Tongue (tissue), 3 donors: ENCODE results near the gene MAP2K1. TPM values are rescaled to one million over a fixed set of nuclear protein-coding genes. Genes with fewer than 3 reads are reported as not detected.

Source experiments
- DNase-seq: peaks from one replicate; pipeline ENCODE4 v3.0.0-alpha.2; 2015
- small RNA-seq: library from RNA; depleted of rRNA; stranded (forward); fragments of <200 nt; gene quantifications from one replicate; pipeline ENCODE3, GENCODE V24; 2014; ENCODE audit warnings: low replicate concordance
- total RNA-seq: library from RNA; depleted of rRNA; stranded (reverse); fragments of >200 nt; gene quantifications from one replicate; pipeline ENCODE4 v1.2.3, GENCODE V29; 2014

MAP2K1 gene
- total RNA-seq, 1 donor from 2014 or later: 46.7 TPM

GRCh38 chr15:66505430-66505811, 118.7 kb downstream of the MAP2K1 start:
- DNase-seq: no peak

- no peak for DNase-seq
These were observed 119.1 kb downstream of the MAP2K1 start for GRCh38 chr15:66505818-66506217.

- DNase-seq: no peak
These were observed 121.7 kb downstream of the MAP2K1 start for GRCh38 chr15:66508293-66508883.

- DNase-seq: no peak
These were observed 127.9 kb downstream of the MAP2K1 start for GRCh38 chr15:66514586-66514985.

- DNase-seq: no peak
These were observed 129.2 kb downstream of the MAP2K1 start for GRCh38 chr15:66515901-66516322.

GRCh38 chr15:66523926-66524325, 137.2 kb downstream of the MAP2K1 start:
- no peak for DNase-seq

GRCh38 chr15:66524838-66525237, 138.1 kb downstream of the MAP2K1 start:
- no peak for DNase-seq

- DNase-seq: no peak
These were observed 148.3 kb downstream of the MAP2K1 start for GRCh38 chr15:66535056-66535455.

Small RNAs within 50 kb of the gene (small RNA-seq; reads per million reads assigned to genes)
- not detected for gene ATP5MFP6
- not detected for gene MIR4512
- gene RF00019: not detected
- gene RF01159: not detected
- 3.6 reads per million, percentile 91 among the genes with 10 or more reads in this experiment for gene SCARNA14
- not detected for gene SNORD16
- not detected for gene SNORD18A
- not detected for gene SNORD18B
- not detected for gene SNORD18C

Other genes starting within 250 kb of the MAP2K1 start
- 0.10 TPM for gene MEGF11, start 133.2 kb upstream of the MAP2K1 start, total RNA-seq
- gene DIS3L, start 93.3 kb upstream of the MAP2K1 start, total RNA-seq: 42.0 TPM
- 10.7 TPM for gene TIPIN, start 30.2 kb upstream of the MAP2K1 start, total RNA-seq
- gene SNAPC5, start 110.8 kb downstream of the MAP2K1 start, total RNA-seq: 22.8 TPM
- 5,398 TPM for gene RPL4, start 117.9 kb downstream of the MAP2K1 start, total RNA-seq
- 12.0 TPM for gene ZWILCH, start 118.4 kb downstream of the MAP2K1 start, total RNA-seq
- gene LCTL, start 179.1 kb downstream of the MAP2K1 start, total RNA-seq: not detected